CD4-positive, alpha-beta memory T cell (primary cell): ENCODE measurements around the gene CAMSAP1. TPM values are rescaled to one million over a fixed set of nuclear protein-coding genes. Genes with fewer than 3 reads are reported as not detected.

Source experiments
- CTCF ChIA-PET: fragments of 350-600 bp; sonication (Branson Sonifier 250); formaldehyde crosslinking; loops from one replicate; lab custom pipeline; 2021; ENCODE audit warnings: inconsistent platforms; ENCODE audit not compliant: partially characterized antibody; lab: Charles Lee
- POLR2A ChIA-PET: fragments of 350-600 bp; sonication (Branson Sonifier 250); formaldehyde crosslinking; loops from one replicate; lab custom pipeline; 2021; ENCODE audit not compliant: partially characterized antibody; lab: Charles Lee
- DNase-seq, 5 donors: peaks; one replicate each; pipeline versions ENCODE4 v3.0.0 to v3.0.0-alpha.2; 2020 to 2022; ENCODE audit warnings: mixed read lengths in 1 of 5
- H3K27ac ChIP-seq: one replicate; pipeline ENCODE4 v1.7.0; 2013; ENCODE audit warnings: low read depth, low read length
- H3K27me3 ChIP-seq: 2 replicates; pipeline ENCODE4 v1.7.0; 2013; ENCODE audit warnings: mild to moderate bottlenecking, low read length, moderate library complexity; ENCODE audit not compliant: insufficient read depth
- H3K36me3 ChIP-seq: 2 replicates; pipeline ENCODE4 v1.7.0; 2013; ENCODE audit warnings: mild to moderate bottlenecking, low read length, moderate library complexity; ENCODE audit not compliant: insufficient read depth
- H3K4me1 ChIP-seq: 2 replicates; pipeline ENCODE4 v1.7.0; 2013; ENCODE audit warnings: mild to moderate bottlenecking, low read length, moderate library complexity; ENCODE audit not compliant: insufficient read depth
- H3K4me3 ChIP-seq, 2 donors: one replicate each; pipeline ENCODE4 v1.7.0; 2013; ENCODE audit warnings: low read length in 2 of 2, mild to moderate bottlenecking in 1 of 2
- H3K9me3 ChIP-seq, 2 donors: one replicate each; pipeline ENCODE4 v1.7.0; 2013; ENCODE audit warnings: low read length in 2 of 2, control low read depth in 1 of 2; ENCODE audit not compliant: control insufficient read depth in 1 of 2
- H3K27ac Mint-ChIP-seq, 7 donors: one replicate each; pipeline ENCODE4 v1.8.0; 2020 to 2021; ENCODE audit warnings: mixed read lengths in 7 of 7, mild to moderate bottlenecking in 6 of 7, inconsistent platforms in 3 of 7, moderate library complexity in 3 of 7
- H3K27me3 Mint-ChIP-seq, 2 donors: one replicate each; pipeline ENCODE4 v1.8.0; 2020 to 2021; ENCODE audit warnings: mixed read lengths in 2 of 2
- H3K36me3 Mint-ChIP-seq, 2 donors: one replicate each; pipeline ENCODE4 v1.8.0; 2020 to 2021; ENCODE audit warnings: mixed read lengths in 2 of 2, inconsistent platforms in 1 of 2, mild to moderate bottlenecking in 1 of 2
- H3K4me1 Mint-ChIP-seq, 4 donors: one replicate each; pipeline ENCODE4 v1.8.0; 2020 to 2021; ENCODE audit warnings: mixed read lengths in 4 of 4, mild to moderate bottlenecking in 1 of 4
- H3K4me3 Mint-ChIP-seq, 8 donors: one replicate each; pipeline ENCODE4 v1.8.0; 2020 to 2021; ENCODE audit warnings: mixed read lengths in 8 of 8, mild to moderate bottlenecking in 7 of 8, moderate library complexity in 6 of 8, inconsistent platforms in 3 of 8
- H3K9me3 Mint-ChIP-seq, 8 donors: one replicate each; pipeline ENCODE4 v1.8.0; 2020 to 2021; ENCODE audit warnings: mixed read lengths in 8 of 8, mild to moderate bottlenecking in 5 of 8, inconsistent platforms in 3 of 8, moderate library complexity in 1 of 8
- intact Hi-C: fragments of 100-400 bp; cut with micrococcal nuclease; formaldehyde crosslinking; loops from one replicate; pipeline ENCODE4 v1.15.1; 2023
- polyA plus RNA-seq, 2 donors: library from polyadenylated mRNA; unstranded; fragments of 300-500 nt; fragmentation: Illumina TruSeq; gene quantifications; one replicate each; pipeline ENCODE4 v1.2.3, GENCODE V29; 2021
- total RNA-seq, 2 experiments: library from RNA; stranded (reverse); gene quantifications; one replicate each; pipeline ENCODE4 v1.2.3, GENCODE V29; 2021

Gene CAMSAP1
- total and polyA plus RNA-seq, 4 experiments from 2014 or later, result 0.76 to 51.7 (median 22.5) TPM

DNA sequence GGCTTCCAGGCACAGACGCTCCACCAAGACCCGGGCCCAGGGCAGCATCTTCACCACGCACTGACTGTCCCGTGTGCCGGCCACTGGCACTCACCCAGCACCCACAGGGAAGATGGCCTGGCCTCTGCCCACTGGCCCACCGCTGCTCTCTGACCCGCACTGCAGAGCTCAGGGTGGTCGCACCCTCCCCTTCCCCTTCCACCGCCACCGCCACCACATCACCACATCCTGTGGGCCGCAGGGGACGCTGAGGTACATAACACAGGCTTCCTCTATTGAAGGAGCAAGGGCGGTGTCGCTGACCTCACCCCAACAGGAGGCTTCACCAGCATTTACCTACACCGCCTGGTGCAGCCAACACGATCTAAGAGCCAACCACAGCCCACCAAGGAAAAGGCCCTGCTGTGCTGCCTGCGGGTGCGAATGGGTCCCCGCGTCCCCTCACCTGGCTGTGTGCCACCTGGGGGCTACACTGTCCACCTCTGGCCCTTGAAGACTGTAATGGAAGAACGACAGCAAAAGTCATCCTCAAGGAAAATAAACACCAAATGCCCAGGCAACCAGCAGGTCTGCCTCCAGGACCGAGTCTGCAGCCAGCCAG is 101.8 kb downstream of the CAMSAP1 start:
- Histone ChIP-seq H3K27ac (no peak overlapping the region), H3K36me3 (peaks cover 4% of the 10 kb centered on the region), H3K4me3 (no peak overlapping the region), H3K27me3 (no peaks in the 10 kb centered on the region), H3K9me3 (no peaks in the 10 kb centered on the region), H3K4me1 (no peaks in the 10 kb centered on the region)
- POLR2A ChIA-PET, result no interaction called here
- Mint-ChIP-seq H3K27ac (no peak overlapping the region), H3K36me3 (peaks cover 7 to 16% of the 10 kb centered on the region in 2 donors), H3K9me3 (no peaks in the 10 kb centered on the region), H3K27me3 (no peaks in the 10 kb centered on the region), H3K4me3 (no peak overlapping the region), H3K4me1 (peaks cover 0 to 6% (median 2%) of the 10 kb centered on the region in 4 donors)
- CTCF ChIA-PET, result no interaction called here
- DNase-seq, result no peak
- intact Hi-C loops, result no loop called here

DNA sequence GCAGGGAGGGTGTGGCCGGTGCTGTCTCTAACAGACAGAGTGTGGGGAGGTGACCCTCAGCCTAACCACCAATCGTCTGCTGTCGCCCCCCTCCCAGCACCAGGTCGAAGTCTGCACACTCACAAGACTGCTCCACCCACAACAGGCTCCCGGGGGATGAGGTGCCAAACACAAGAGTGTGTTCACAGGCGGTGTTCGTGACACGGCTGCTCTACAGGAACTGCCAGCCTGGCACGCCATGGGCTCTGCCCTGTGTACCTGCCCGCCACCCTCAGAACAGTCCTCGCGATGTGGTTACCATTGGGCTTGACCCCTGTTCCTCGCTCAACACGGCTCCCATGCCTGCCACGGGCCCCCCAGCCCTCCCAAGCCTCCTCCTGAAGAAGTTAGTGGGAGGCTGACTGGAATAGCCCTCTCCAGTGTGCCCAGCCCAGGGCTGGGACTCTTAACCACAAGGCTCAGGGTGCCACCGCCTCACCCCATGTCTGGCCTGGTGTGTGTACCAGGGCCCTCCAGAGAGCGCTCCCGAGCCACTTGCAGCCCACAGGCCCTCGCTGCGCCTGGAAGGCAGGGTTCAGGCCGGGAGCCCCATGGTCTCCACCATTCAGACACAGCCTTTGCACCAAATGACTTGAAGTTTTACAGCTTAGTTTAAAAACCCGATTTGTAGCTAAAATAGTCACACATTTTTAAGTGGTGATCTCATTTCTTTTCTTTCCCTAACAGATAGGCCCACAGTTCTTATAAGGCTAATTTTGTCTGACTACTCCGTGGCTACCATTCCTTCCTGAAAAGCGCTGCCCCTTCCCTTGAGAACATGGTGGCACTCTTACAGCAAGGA is 102.5 kb downstream of the CAMSAP1 start:
- intact Hi-C loops, result no loop called here
- Histone ChIP-seq H3K27me3 (no peaks in the 10 kb centered on the region), H3K4me3 (no peak overlapping the region), H3K4me1 (no peaks in the 10 kb centered on the region), H3K9me3 (no peaks in the 10 kb centered on the region), H3K27ac (no peak overlapping the region), H3K36me3 (no peaks in the 10 kb centered on the region)
- H3K4me3 Mint-ChIP-seq, result no peak overlapping the region
- H3K4me1 Mint-ChIP-seq, result peaks cover 0 to 6% (median 2%) of the 10 kb centered on the region in 4 donors
- peaks cover 2 to 9% of the 10 kb centered on the region in 2 donors for H3K36me3 Mint-ChIP-seq
- no peak for DNase-seq
- H3K9me3 Mint-ChIP-seq, result no peaks in the 10 kb centered on the region
- POLR2A ChIA-PET, result no interaction called here
- no peak overlapping the region for H3K27ac Mint-ChIP-seq
- CTCF ChIA-PET, result no interaction called here
- no peaks in the 10 kb centered on the region for H3K27me3 Mint-ChIP-seq

- intact Hi-C loops, result no loop called here
- Mint-ChIP-seq H3K27me3 (no peaks in the 10 kb centered on the region), H3K36me3 (no peaks in the 10 kb centered on the region), H3K9me3 (no peaks in the 10 kb centered on the region), H3K4me1 (peaks cover 0 to 6% (median 2%) of the 10 kb centered on the region in 4 donors), H3K4me3 (no peak overlapping the region), H3K27ac (no peak overlapping the region)
- H3K4me1 ChIP-seq, result no peaks in the 10 kb centered on the region
- POLR2A ChIA-PET, result no interaction called here
- CTCF ChIA-PET, result no interaction called here
- H3K36me3 ChIP-seq, result no peaks in the 10 kb centered on the region
- no peaks in the 10 kb centered on the region for H3K27me3 ChIP-seq
- no peaks in the 10 kb centered on the region for H3K9me3 ChIP-seq
- no peak overlapping the region for H3K4me3 ChIP-seq
- no peak for DNase-seq
- H3K27ac ChIP-seq, result no peak overlapping the region
Observed at GRCh38 chr9:135803441-135803840, 103.9 kb downstream of the CAMSAP1 start.

- Mint-ChIP-seq H3K4me3 (no peak overlapping the region), H3K4me1 (peaks cover 0 to 6% (median 2%) of the 10 kb centered on the region in 4 donors), H3K27me3 (no peaks in the 10 kb centered on the region), H3K9me3 (no peaks in the 10 kb centered on the region), H3K27ac (no peak overlapping the region), H3K36me3 (no peaks in the 10 kb centered on the region)
- H3K9me3 ChIP-seq, result no peaks in the 10 kb centered on the region
- no peak overlapping the region for H3K27ac ChIP-seq
- intact Hi-C loops, result no loop called here
- DNase-seq, result no peak
- ChIA-PET CTCF (no interaction called here), POLR2A (no interaction called here)
- H3K4me3 ChIP-seq, result no peak overlapping the region
- no peaks in the 10 kb centered on the region for H3K27me3 ChIP-seq
- H3K36me3 ChIP-seq, result no peaks in the 10 kb centered on the region
- H3K4me1 ChIP-seq, result no peaks in the 10 kb centered on the region
Observed at GRCh38 chr9:135802876-135803419, 104.4 kb downstream of the CAMSAP1 start.

GRCh38 chr9:135801070-135801469 is 106.3 kb downstream of the CAMSAP1 start:
- no peaks in the 10 kb centered on the region for H3K27me3 ChIP-seq
- peak overlapping the region in 1 of 7 donors; percentile 30 for H3K27ac Mint-ChIP-seq
- H3K4me3 Mint-ChIP-seq, result no peak overlapping the region
- ChIA-PET POLR2A (no interaction called here), CTCF (no interaction called here)
- H3K9me3 Mint-ChIP-seq, result no peaks in the 10 kb centered on the region
- peaks cover 0 to 5% (median 3%) of the 10 kb centered on the region in 4 donors for H3K4me1 Mint-ChIP-seq
- no peak overlapping the region for H3K4me3 ChIP-seq
- no peak overlapping the region for H3K27ac ChIP-seq
- no peak for DNase-seq
- no peaks in the 10 kb centered on the region for H3K9me3 ChIP-seq
- no peaks in the 10 kb centered on the region for H3K27me3 Mint-ChIP-seq
- intact Hi-C loops, result no loop called here
- no peaks in the 10 kb centered on the region for H3K36me3 Mint-ChIP-seq
- H3K36me3 ChIP-seq, result no peaks in the 10 kb centered on the region
- H3K4me1 ChIP-seq, result no peaks in the 10 kb centered on the region

- Mint-ChIP-seq H3K27me3 (no peaks in the 10 kb centered on the region), H3K27ac (no peak overlapping the region), H3K4me3 (no peak overlapping the region), H3K36me3 (no peaks in the 10 kb centered on the region), H3K9me3 (no peaks in the 10 kb centered on the region), H3K4me1 (peaks cover 0 to 2% (median 0%) of the 10 kb centered on the region in 4 donors)
- no peaks in the 10 kb centered on the region for H3K9me3 ChIP-seq
- intact Hi-C loops, result no loop called here
- ChIA-PET POLR2A (no interaction called here), CTCF (no interaction called here)
- H3K36me3 ChIP-seq, result no peaks in the 10 kb centered on the region
- no peaks in the 10 kb centered on the region for H3K27me3 ChIP-seq
- no peaks in the 10 kb centered on the region for H3K4me1 ChIP-seq
- H3K4me3 ChIP-seq, result no peak overlapping the region
- H3K27ac ChIP-seq, result no peak overlapping the region
- no peak for DNase-seq
Observed at GRCh38 chr9:135799261-135799660, 108.1 kb downstream of the CAMSAP1 start.

GRCh38 chr9:135798263-135798585 is 109.1 kb downstream of the CAMSAP1 start:
- no peak for DNase-seq
- Histone ChIP-seq H3K4me3 (no peak overlapping the region), H3K4me1 (no peaks in the 10 kb centered on the region), H3K9me3 (no peaks in the 10 kb centered on the region), H3K27ac (no peak overlapping the region), H3K27me3 (no peaks in the 10 kb centered on the region), H3K36me3 (no peaks in the 10 kb centered on the region)
- POLR2A ChIA-PET, result no interaction called here
- H3K4me1 Mint-ChIP-seq, result peaks cover 0 to 2% (median 0%) of the 10 kb centered on the region in 4 donors
- CTCF ChIA-PET, result no interaction called here
- peak overlapping the region in 1 of 8 donors; percentile 13 for H3K4me3 Mint-ChIP-seq
- no peaks in the 10 kb centered on the region for H3K9me3 Mint-ChIP-seq
- no peaks in the 10 kb centered on the region for H3K36me3 Mint-ChIP-seq
- peak overlapping the region in 1 of 7 donors; percentile 4 for H3K27ac Mint-ChIP-seq
- intact Hi-C loops, result no loop called here
- H3K27me3 Mint-ChIP-seq, result no peaks in the 10 kb centered on the region
